Hair follicle dermal papilla cell (primary cell): ENCODE data around the gene ITPK1. TPM values are rescaled to one million over a fixed set of nuclear protein-coding genes. Genes with fewer than 3 reads are reported as not detected.

Experiments
- total RNA-seq: library from RNA; depleted of rRNA; stranded (reverse); fragments of >200 nt; gene quantifications from 2 replicates; pipeline ENCODE4 v1.2.3, GENCODE V29; 2012

ITPK1 gene
- 25.8 and 46.4 TPM in 2 replicates for total RNA-seq

DNA sequence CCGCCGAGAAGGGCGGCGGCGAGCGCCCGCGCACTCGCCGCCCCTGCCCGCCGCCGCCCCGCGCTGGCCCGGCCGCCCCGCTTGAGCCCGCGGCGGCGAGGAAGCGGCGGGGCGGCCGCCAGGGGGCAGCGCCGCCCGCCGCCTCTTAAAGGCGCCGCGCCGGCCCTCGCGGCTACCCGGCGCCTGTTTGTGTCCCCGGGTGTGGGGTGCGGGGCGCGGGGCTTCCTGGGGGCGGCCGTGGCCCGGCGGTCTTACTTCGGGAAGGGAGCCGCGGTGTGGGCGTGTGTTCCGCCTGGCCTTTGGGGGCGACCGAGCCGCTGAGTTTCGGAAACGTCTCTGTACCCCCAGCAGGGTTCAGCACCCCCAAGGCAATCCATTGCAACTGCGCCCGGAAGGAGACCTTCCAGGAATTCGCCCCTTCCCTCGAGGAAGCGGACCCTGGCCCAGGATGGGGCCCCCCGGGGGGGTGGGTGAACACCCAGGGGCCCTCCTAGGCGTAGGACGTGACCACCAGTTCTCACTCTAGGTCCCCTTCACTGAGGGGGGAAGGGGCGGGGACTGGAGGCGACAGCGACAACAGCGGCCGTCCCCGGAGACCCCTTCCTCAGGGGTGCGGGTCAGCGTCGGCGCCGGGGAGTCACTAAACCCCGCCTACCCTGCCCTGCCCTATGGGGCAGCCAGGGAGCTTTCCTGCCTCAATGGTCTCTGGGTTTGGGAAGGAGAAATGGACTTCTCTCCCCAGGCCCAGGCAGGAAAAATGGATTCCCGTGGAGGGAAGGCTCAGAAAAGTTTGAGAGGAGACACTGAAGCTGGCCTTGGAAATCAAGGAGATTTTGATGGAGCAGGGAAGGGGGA, at the start of gene ITPK1:
ITPK1 (minus strand) TSS at position 105 of the 855 bp plus-strand sequence. CDS start 762 bp downstream, outside the sequence.

DNA sequence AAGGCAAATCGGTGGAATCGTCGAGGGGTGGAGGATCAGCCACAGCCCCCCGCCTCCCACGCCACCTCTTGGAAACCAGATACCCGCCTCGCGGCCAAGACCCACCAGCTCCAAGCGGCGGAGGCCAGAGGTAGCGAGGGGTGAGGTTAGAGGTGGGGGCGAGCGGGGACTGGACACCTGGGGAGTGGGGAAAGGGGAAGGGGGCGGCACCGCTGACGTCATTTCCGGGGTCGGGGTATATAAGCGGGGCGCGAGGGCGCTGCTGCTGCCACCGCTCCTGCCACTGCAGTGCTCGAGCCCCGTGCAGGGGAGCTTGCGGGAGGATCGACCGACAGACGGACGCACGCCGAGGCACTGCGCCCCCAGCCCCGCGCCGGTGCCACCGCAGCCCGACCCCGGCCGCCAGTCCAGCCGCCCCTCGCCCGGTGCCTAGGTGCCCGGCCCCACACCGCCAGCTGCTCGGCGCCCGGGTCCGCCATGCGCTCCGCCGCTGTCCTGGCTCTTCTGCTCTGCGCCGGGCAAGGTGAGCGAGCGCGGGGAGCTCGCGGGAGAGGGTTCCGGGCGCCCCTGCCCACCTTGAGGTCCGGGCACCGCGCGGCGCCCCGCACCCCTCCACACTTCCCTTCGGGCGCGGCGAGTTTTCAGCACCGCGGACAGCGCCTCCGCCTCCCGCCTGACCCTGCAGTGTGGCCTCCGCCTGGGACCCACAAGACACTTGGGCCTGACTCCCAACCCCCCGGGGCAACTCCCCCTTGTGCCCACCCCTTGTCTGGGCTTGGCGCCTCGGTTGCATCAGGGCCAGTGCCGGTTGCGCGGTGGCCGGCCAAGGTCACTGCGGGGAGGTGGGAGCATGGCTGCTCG, 192.6 kb downstream of the ITPK1 start, which contains the start of gene CHGA:
CHGA (plus strand) TSS at position 268 of the 861 bp plus-strand sequence; CDS start at position 478, 210 bp downstream.

Other genes with a start within 250 kb of the ITPK1 start
- gene CHGA, start 192.8 kb downstream of the ITPK1 start, total RNA-seq = not detected in 2 replicates
- 12.0 and 14.8 TPM in 2 replicates for gene MOAP1, start 69.0 kb upstream of the ITPK1 start, total RNA-seq
- 4.7 and 4.9 TPM in 2 replicates for gene LYSET, start 69.4 kb upstream of the ITPK1 start, total RNA-seq
- gene GON7, start 91.1 kb upstream of the ITPK1 start, total RNA-seq = 6.8 and 8.4 TPM in 2 replicates
- 15.1 and 18.3 TPM in 2 replicates for gene UBR7, start 91.3 kb upstream of the ITPK1 start, total RNA-seq
- 34.2 and 42.5 TPM in 2 replicates for gene BTBD7, start 217.1 kb upstream of the ITPK1 start, total RNA-seq
- gene COX8C, start 231.3 kb upstream of the ITPK1 start, total RNA-seq = not detected in 2 replicates